ENCODE results near the gene XK. TPM values are rescaled to one million over a fixed set of nuclear protein-coding genes. Genes with fewer than 3 reads are reported as not detected.

Gene XK
- total and polyA plus RNA-seq, 2 of the 4 experiments (the other 2 are of a cell fraction) = under 0.01 to 0.02 TPM

DNA sequence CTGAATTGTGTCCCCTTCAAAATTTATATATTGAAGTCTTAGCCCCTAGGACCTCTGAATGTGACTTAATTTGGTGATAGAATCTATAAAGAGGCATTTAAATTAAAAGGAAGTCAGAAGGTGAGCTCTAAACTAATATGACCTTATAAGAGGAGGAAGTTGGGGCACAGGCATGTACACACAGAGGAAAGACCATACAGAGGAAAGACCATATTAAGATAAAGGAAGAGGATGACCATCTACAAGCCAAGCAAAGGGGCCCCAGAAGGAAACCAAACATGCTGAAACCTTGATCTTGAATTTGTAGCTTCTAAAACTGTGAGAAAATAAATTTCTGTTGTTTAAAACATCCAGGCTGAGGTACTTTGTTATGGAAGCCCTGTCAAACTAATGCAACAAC, 67.3 kb downstream of the XK start:
- no peak overlapping the region for H2AFZ ChIP-seq (replicated peaks; ENCODE audit: low read length, poor library complexity)
- no TSS peak for BruUV-seq (replicated peaks)
- dilution Hi-C loops (cut with HindIII; ENCODE audit: low sequenced_read_pairs, unreplicated experiment) = no loop called here
- in situ Hi-C loops (cut with MboI; ENCODE audit: low sequenced_read_pairs) = no loop called here
- H2AK5ac ChIP-seq (ENCODE audit: low read depth, low read length) = no peak overlapping the region
- no peaks in the 10 kb centered on the region for H3K36me3 ChIP-seq (ENCODE audit: control insufficient read depth, insufficient read depth, low read length)
- no peak for DNase-seq
- no peak for ATAC-seq (ENCODE audit: low read depth)
- no peak overlapping the region for H3K4me2 ChIP-seq (ENCODE audit: low read depth, low read length)
- no peak overlapping the region for H3K4me3 ChIP-seq (ENCODE audit: insufficient read depth, low read depth, low read length)
- H4K5ac ChIP-seq (ENCODE audit: low read depth, low read length) = no peak overlapping the region
- H2BK20ac ChIP-seq (ENCODE audit: low read depth, low read length) = no peak overlapping the region
- H2BK15ac ChIP-seq (ENCODE audit: low read depth, low read length) = no peak overlapping the region
- H2BK120ac ChIP-seq (ENCODE audit: low read depth, low read length) = no peak overlapping the region
- peaks cover 4% of the 10 kb centered on the region for H3K27me3 ChIP-seq (ENCODE audit: control insufficient read depth, insufficient read depth, low read length)
- H2BK5ac ChIP-seq (ENCODE audit: low read depth, low read length, poor library complexity, severe bottlenecking) = no peak overlapping the region
- H4K20me1 ChIP-seq (ENCODE audit: insufficient read depth, low read length) = no peaks in the 10 kb centered on the region
- no peaks in the 10 kb centered on the region for H3K4me1 ChIP-seq (ENCODE audit: control insufficient read depth, insufficient read depth, low read length)
- CTCF ChIA-PET = no interaction called here
- no peak overlapping the region for H2AK9ac ChIP-seq (replicated peaks; ENCODE audit: low read depth, low read length, poor library complexity)
- H3K9me3 ChIP-seq (ENCODE audit: control insufficient read depth, insufficient read depth, low read length) = no peaks in the 10 kb centered on the region
- POLR2A ChIA-PET (ENCODE audit: unreplicated experiment) = no interaction called here
- H3K4ac ChIP-seq (ENCODE audit: low read depth, low read length) = no peak overlapping the region
- no peak overlapping the region for H3K23ac ChIP-seq (ENCODE audit: low read depth, low read length)
- no peak overlapping the region for H3K27ac ChIP-seq (ENCODE audit: insufficient read depth, low read length)
- H4K8ac ChIP-seq (ENCODE audit: low read depth in 2 of 2, low read length in 2 of 2) = no peak overlapping the region
- H3K14ac ChIP-seq (replicated peaks; ENCODE audit: low read depth, low read length) = no peak overlapping the region
- TF ChIP-seq CEBPB (IDR thresholded peaks at IDR 0.05; ENCODE audit: low read depth, low read length) (no peak), RAD21 (IDR thresholded peaks at IDR 0.05; ENCODE audit: low read length) (no peak), MAFK (IDR thresholded peaks at IDR 0.05; ENCODE audit: low read depth, low read length) (no peak), RCOR1 (IDR thresholded peaks at IDR 0.05; ENCODE audit: insufficient replicate concordance, low read length) (no peak)
- TF ChIP-seq, protein P1, sequence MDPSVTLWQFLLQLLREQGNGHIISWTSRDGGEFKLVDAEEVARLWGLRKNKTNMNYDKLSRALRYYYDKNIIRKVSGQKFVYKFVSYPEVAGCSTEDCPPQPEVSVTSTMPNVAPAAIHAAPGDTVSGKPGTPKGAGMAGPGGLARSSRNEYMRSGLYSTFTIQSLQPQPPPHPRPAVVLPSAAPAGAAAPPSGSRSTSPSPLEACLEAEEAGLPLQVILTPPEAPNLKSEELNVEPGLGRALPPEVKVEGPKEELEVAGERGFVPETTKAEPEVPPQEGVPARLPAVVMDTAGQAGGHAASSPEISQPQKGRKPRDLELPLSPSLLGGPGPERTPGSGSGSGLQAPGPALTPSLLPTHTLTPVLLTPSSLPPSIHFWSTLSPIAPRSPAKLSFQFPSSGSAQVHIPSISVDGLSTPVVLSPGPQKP (IDR thresholded peaks at IDR 0.05; ENCODE audit: borderline replicate concordance, low read depth, low read length) = no peak
- H3K9ac ChIP-seq (ENCODE audit: low read depth, low read length) = no peak overlapping the region
- no peak overlapping the region for H3K56ac ChIP-seq (ENCODE audit: extremely low read depth, insufficient read depth, low read length)
- H3K18ac ChIP-seq (ENCODE audit: low read depth, low read length) = no peak overlapping the region
- no peaks in the 10 kb centered on the region for H3K79me1 ChIP-seq (ENCODE audit: low read depth in 1 of 2, low read length in 2 of 2)
- H3K9me1 ChIP-seq (ENCODE audit: insufficient read depth, low read length) = no peaks in the 10 kb centered on the region
- intact Hi-C loops (cut with micrococcal nuclease) = no loop called here
- no peak overlapping the region for H4K91ac ChIP-seq (ENCODE audit: insufficient read depth, low read depth, low read length)
